ENCODE results near the gene FEM1A. TPM values are rescaled to one million over a fixed set of nuclear protein-coding genes. Genes with fewer than 3 reads are reported as not detected.
A peak's percentile ranks its signal among the peaks of the same experiment; 100 is the strongest.
"Not testable (repeated sequence)": the region's sequence is repeated elsewhere in the genome, so short reads cannot be mapped to it uniquely, and the experiment has no call there.

Gene FEM1A
- total RNA-seq, 5 donors from 2014 or later (not counting 1 experiment from before 2014, with no cell fraction given): 9.7 to 17.7 (median 16.1) TPM

DNA sequence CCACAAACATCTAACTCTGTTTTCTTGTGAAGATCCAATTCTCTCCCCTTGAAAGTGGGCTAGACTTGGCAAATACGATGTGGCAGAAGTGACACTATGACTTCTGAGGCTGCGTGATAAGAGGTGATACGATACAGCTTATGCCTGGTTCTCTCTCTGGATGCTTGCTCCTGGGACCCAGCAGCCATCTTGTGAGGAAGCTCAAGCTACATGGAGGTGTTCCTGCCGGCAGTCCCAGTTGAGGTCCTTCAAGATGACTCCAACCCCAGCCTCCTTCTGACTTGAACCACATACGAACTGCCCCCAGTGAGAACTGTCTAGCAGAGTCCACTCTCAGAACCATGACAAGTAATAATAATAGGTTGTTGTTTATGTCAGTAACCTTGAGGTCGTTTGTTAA lies 10.7 kb upstream of the FEM1A start:
- H3K27me3 ChIP-seq (replicated peaks in 1 of 2; ENCODE audit: control insufficient read depth in 2 of 2, extremely low read depth in 1 of 2, insufficient read depth in 2 of 2, low read length in 1 of 2): peaks cover 3 to 41% of the 10 kb centered on the region in 2 experiments
- POLR2A ChIA-PET: no interaction called here
- H3K4me1 ChIP-seq (ENCODE audit: control insufficient read depth in 1 of 2, extremely low read depth in 1 of 2, insufficient read depth in 2 of 2, low read length in 2 of 2): no peaks in the 10 kb centered on the region
- H3K9me3 Mint-ChIP-seq: peaks cover 0 to 3% (median 0%) of the 10 kb centered on the region in 3 donors
- no peak overlapping the region for H3K4me3 ChIP-seq (ENCODE audit: control insufficient read depth in 1 of 2, extremely low read depth in 1 of 2, low read length in 1 of 2)
- no peaks in the 10 kb centered on the region for H3K4me1 Mint-ChIP-seq
- ATAC-seq (replicated peaks in 1 of 4): no peak
- H3K4me3 Mint-ChIP-seq: no peak overlapping the region
- no peaks in the 10 kb centered on the region for H3K9me3 ChIP-seq
- WGBS (ENCODE audit: insufficient coverage): 100% methylated on average over 2 of the region's 6 CpGs
- H3K36me3 Mint-ChIP-seq: peaks cover 4% of the 10 kb centered on the region
- H3K27ac Mint-ChIP-seq: no peak overlapping the region
- no peaks in the 10 kb centered on the region for H3K36me3 ChIP-seq (ENCODE audit: control insufficient read depth in 2 of 2, extremely low read depth in 1 of 2, insufficient read depth in 1 of 2, low read length in 1 of 2)
- peaks cover 5 to 31% of the 10 kb centered on the region in 2 donors for H3K27me3 Mint-ChIP-seq
- CTCF ChIA-PET: no interaction called here
- DNase-seq: no peak
- no peak overlapping the region for H3K27ac ChIP-seq (ENCODE audit: low read length)

DNA sequence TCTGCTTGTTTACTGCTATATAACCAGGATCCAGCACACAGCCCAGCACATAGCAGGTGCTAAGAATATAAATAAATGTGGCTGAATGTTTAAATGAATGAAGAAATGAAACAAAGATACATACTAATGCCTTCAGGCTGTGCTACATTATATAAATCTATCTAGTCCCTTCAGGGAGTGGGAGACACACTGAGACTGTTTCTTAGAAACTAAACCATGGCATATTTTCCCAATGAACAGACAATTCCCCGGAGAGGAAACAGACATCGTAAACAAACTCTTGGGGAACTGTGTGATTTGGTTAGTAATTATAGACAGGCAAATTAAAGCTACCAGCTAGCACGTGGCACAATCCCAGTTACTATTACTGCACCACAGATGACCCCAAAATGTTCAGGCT lies 9.7 kb upstream of the FEM1A start:
- Mint-ChIP-seq H3K36me3 (peaks cover 3% of the 10 kb centered on the region), H3K4me3 (no peak overlapping the region), H3K4me1 (no peaks in the 10 kb centered on the region), H3K27ac (no peak overlapping the region), H3K27me3 (peaks cover 5 to 27% of the 10 kb centered on the region in 2 donors), H3K9me3 (peaks cover 0 to 3% (median 0%) of the 10 kb centered on the region in 3 donors)
- H3K9me3 ChIP-seq: no peaks in the 10 kb centered on the region
- no peaks in the 10 kb centered on the region for H3K4me1 ChIP-seq (ENCODE audit: control insufficient read depth in 1 of 2, extremely low read depth in 1 of 2, insufficient read depth in 2 of 2, low read length in 2 of 2)
- peaks cover 3 to 34% of the 10 kb centered on the region in 2 experiments for H3K27me3 ChIP-seq (replicated peaks in 1 of 2; ENCODE audit: control insufficient read depth in 2 of 2, extremely low read depth in 1 of 2, insufficient read depth in 2 of 2, low read length in 1 of 2)
- no peak overlapping the region for H3K27ac ChIP-seq (ENCODE audit: low read length)
- ATAC-seq (replicated peaks in 1 of 4): no peak
- no peaks in the 10 kb centered on the region for H3K36me3 ChIP-seq (ENCODE audit: control insufficient read depth in 2 of 2, extremely low read depth in 1 of 2, insufficient read depth in 1 of 2, low read length in 1 of 2)
- no peak for DNase-seq
- POLR2A ChIA-PET: no interaction called here
- CTCF ChIA-PET: interaction anchor here in 1 of 2 donors (0.6 to 1.2 kb wide), 3 partner anchors 8 to 1343 kb away, joined by 3 to 5 read pairs (median 4); partner anchors contain the start of gene FEM1A
- no CpG with 5 or more reads among the region's 3 CpGs for WGBS (ENCODE audit: insufficient coverage)
- no peak overlapping the region for H3K4me3 ChIP-seq (ENCODE audit: control insufficient read depth in 1 of 2, extremely low read depth in 1 of 2, low read length in 1 of 2)

DNA sequence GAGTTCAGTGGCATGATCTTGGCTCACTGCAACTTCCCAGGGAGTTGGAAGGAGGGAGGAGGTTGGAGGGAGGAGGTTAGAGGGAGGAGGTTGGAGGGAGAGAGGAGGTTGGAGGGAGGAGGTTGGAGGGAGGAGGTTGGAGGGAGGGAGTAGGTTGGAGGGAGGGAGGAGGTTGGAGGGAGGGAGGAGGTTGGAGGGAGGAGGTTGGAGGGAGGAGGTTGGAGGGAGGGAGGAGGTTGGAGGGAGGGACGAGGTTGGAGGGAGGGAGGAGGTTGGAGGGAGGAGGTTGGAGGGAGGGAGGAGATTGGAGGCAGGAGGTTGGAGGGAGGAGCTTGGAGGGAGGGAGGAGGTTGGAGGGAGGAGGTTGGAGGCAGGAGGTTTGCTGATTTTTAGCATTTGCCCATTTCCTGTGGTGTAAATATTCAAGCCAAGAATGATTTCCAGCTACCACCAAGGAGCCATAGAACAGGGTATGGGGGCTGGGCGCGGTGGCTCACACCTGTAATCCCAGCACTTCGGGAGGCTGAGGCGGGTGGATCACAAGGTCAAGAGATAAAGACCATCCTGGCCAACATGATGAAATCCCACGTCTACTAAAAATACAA lies 5.0 kb upstream of the FEM1A start:
- H3K36me3 ChIP-seq (ENCODE audit: control insufficient read depth in 2 of 2, extremely low read depth in 1 of 2, insufficient read depth in 1 of 2, low read length in 1 of 2); CTCF ChIA-PET; DNase-seq; H3K27ac Mint-ChIP-seq; H3K4me3 Mint-ChIP-seq; H3K4me1 Mint-ChIP-seq; H3K4me3 ChIP-seq (ENCODE audit: control insufficient read depth in 1 of 2, extremely low read depth in 1 of 2, low read length in 1 of 2); H3K4me1 ChIP-seq (ENCODE audit: control insufficient read depth in 1 of 2, extremely low read depth in 1 of 2, insufficient read depth in 2 of 2, low read length in 2 of 2); POLR2A ChIA-PET; H3K9me3 Mint-ChIP-seq; H3K27ac ChIP-seq (ENCODE audit: low read length); ATAC-seq (replicated peaks in 1 of 4); H3K9me3 ChIP-seq; H3K36me3 Mint-ChIP-seq: not testable (repeated sequence)
- peaks cover 3 to 14% of the 10 kb centered on the region in 2 donors for H3K27me3 Mint-ChIP-seq
- WGBS (ENCODE audit: insufficient coverage): 86% methylated on average over 3 of the region's 6 CpGs
- H3K27me3 ChIP-seq (replicated peaks in 1 of 2; ENCODE audit: control insufficient read depth in 2 of 2, extremely low read depth in 1 of 2, insufficient read depth in 2 of 2, low read length in 1 of 2): peaks cover 3 to 21% of the 10 kb centered on the region in 2 experiments

DNA sequence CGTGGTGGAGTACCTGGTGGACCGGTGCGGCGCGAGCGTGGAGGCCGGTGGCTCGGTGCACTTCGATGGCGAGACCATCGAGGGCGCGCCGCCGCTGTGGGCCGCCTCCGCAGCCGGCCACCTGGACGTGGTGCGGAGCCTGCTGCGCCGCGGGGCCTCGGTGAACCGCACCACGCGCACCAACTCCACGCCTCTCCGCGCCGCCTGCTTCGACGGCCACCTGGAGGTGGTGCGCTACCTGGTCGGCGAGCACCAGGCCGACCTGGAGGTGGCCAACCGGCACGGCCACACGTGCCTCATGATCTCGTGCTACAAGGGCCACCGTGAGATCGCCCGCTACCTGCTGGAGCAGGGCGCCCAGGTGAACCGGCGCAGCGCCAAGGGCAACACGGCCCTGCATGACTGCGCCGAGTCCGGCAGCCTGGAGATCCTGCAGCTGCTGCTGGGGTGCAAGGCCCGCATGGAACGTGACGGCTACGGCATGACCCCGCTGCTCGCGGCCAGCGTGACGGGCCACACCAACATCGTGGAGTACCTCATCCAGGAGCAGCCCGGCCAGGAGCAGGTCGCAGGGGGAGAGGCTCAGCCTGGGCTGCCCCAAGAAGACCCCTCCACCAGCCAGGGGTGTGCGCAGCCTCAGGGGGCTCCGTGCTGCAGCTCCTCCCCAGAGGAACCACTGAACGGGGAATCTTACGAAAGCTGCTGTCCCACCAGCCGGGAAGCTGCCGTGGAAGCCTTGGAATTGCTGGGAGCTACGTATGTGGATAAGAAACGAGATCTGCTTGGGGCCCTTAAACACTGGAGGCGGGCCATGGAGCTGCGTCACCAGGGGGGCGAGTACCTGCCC lies 708 bp downstream of the FEM1A start:
- WGBS (ENCODE audit: insufficient coverage): 14% methylated on average over 74 of the region's 75 CpGs
- CTCF ChIA-PET: interaction anchor here in 1 of 2 donors (1.3 to 2.3 kb wide), 7 partner anchors 17 to 390 kb away, joined by 5 to 22 read pairs (median 8); partner anchors contain the start of gene CHAF1A
- Mint-ChIP-seq H3K27ac (peak overlapping the region; percentile 76 to 87), H3K36me3 (peaks cover 21% of the 10 kb centered on the region), H3K4me3 (peak overlapping the region; percentile 77 to 85 (median 77)), H3K4me1 (peaks cover 26 to 45% (median 44%) of the 10 kb centered on the region in 3 donors)
- H3K9me3 ChIP-seq; H3K9me3 Mint-ChIP-seq; H3K27me3 Mint-ChIP-seq; H3K27me3 ChIP-seq (replicated peaks in 1 of 2; ENCODE audit: control insufficient read depth in 2 of 2, extremely low read depth in 1 of 2, insufficient read depth in 2 of 2, low read length in 1 of 2); ATAC-seq (replicated peaks in 1 of 4): not testable (repeated sequence)
- POLR2A ChIA-PET: interaction anchor here in 1 of 2 donors (0.5 to 0.6 kb wide), 2 partner anchors 55 to 64 kb away, joined by 3 to 6 read pairs; no protein-coding TSS in a partner anchor
- Histone ChIP-seq H3K4me3 (ENCODE audit: control insufficient read depth in 1 of 2, extremely low read depth in 1 of 2, low read length in 1 of 2) (peak overlapping the region; percentile 71 to 84), H3K36me3 (ENCODE audit: control insufficient read depth in 2 of 2, extremely low read depth in 1 of 2, insufficient read depth in 1 of 2, low read length in 1 of 2) (peaks cover 10 to 41% of the 10 kb centered on the region in 2 donors), H3K4me1 (ENCODE audit: control insufficient read depth in 1 of 2, extremely low read depth in 1 of 2, insufficient read depth in 2 of 2, low read length in 2 of 2) (peaks cover 3 to 44% of the 10 kb centered on the region in 2 experiments), H3K27ac (ENCODE audit: low read length) (peak overlapping the region; percentile 64)
- DNase-seq: peak in 1 of 35 experiments; percentile 20

DNA sequence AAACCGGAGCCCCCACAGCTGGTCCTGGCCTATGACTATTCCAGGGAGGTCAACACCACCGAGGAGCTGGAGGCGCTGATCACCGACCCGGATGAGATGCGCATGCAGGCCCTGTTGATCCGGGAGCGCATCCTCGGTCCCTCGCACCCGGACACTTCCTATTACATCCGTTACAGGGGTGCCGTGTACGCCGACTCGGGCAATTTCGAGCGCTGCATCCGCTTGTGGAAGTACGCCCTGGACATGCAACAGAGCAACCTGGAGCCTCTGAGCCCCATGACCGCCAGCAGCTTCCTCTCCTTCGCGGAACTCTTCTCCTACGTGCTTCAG lies 1.3 kb downstream of the FEM1A start:
- H3K27ac ChIP-seq (ENCODE audit: low read length); H3K27ac Mint-ChIP-seq; ATAC-seq (replicated peaks in 1 of 4); DNase-seq; H3K9me3 ChIP-seq; CTCF ChIA-PET; H3K9me3 Mint-ChIP-seq; H3K27me3 ChIP-seq (replicated peaks in 1 of 2; ENCODE audit: control insufficient read depth in 2 of 2, extremely low read depth in 1 of 2, insufficient read depth in 2 of 2, low read length in 1 of 2); H3K27me3 Mint-ChIP-seq: not testable (repeated sequence)
- POLR2A ChIA-PET: interaction anchor here in 1 of 2 donors (0.5 kb wide), 1 partner anchor 56 kb away, joined by 3 read pairs; no protein-coding TSS in a partner anchor
- H3K4me3 ChIP-seq (ENCODE audit: control insufficient read depth in 1 of 2, extremely low read depth in 1 of 2, low read length in 1 of 2): peak overlapping the region in 1 of 2 donors; percentile 84
- WGBS (ENCODE audit: insufficient coverage): 93% methylated on average over 24 of the region's 24 CpGs
- H3K4me1 ChIP-seq (ENCODE audit: control insufficient read depth in 1 of 2, extremely low read depth in 1 of 2, insufficient read depth in 2 of 2, low read length in 2 of 2): peaks cover 3 to 44% of the 10 kb centered on the region in 2 experiments
- peaks cover 10 to 47% of the 10 kb centered on the region in 2 donors for H3K36me3 ChIP-seq (ENCODE audit: control insufficient read depth in 2 of 2, extremely low read depth in 1 of 2, insufficient read depth in 1 of 2, low read length in 1 of 2)
- Mint-ChIP-seq H3K4me1 (peaks cover 26 to 45% (median 44%) of the 10 kb centered on the region in 3 donors), H3K4me3 (peak overlapping the region; percentile 70 to 85 (median 77)), H3K36me3 (peaks cover 21% of the 10 kb centered on the region)

DNA sequence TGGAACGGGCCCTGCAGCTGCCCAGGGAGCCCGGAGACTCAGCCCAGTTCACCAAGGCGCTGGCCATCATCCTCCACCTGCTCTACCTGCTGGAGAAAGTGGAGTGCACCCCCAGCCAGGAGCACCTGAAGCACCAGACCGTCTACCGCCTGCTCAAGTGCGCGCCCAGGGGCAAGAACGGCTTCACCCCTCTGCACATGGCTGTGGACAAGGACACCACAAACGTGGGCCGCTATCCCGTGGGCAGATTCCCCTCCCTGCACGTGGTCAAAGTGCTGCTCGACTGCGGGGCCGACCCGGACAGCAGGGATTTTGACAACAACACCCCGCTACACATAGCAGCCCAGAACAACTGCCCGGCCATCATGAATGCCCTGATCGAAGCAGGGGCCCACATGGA lies 1.7 kb downstream of the FEM1A start:
- Mint-ChIP-seq H3K4me1 (peaks cover 26 to 45% (median 44%) of the 10 kb centered on the region in 3 donors), H3K4me3 (peak overlapping the region; percentile 70 to 85 (median 77)), H3K36me3 (peaks cover 21% of the 10 kb centered on the region)
- Histone ChIP-seq H3K36me3 (ENCODE audit: control insufficient read depth in 2 of 2, extremely low read depth in 1 of 2, insufficient read depth in 1 of 2, low read length in 1 of 2) (peaks cover 10 to 47% of the 10 kb centered on the region in 2 donors), H3K4me1 (ENCODE audit: control insufficient read depth in 1 of 2, extremely low read depth in 1 of 2, insufficient read depth in 2 of 2, low read length in 2 of 2) (peaks cover 3 to 44% of the 10 kb centered on the region in 2 experiments)
- ATAC-seq (replicated peaks in 1 of 4); H3K9me3 Mint-ChIP-seq; H3K27me3 Mint-ChIP-seq; POLR2A ChIA-PET; H3K27me3 ChIP-seq (replicated peaks in 1 of 2; ENCODE audit: control insufficient read depth in 2 of 2, extremely low read depth in 1 of 2, insufficient read depth in 2 of 2, low read length in 1 of 2); H3K27ac ChIP-seq (ENCODE audit: low read length); H3K4me3 ChIP-seq (ENCODE audit: control insufficient read depth in 1 of 2, extremely low read depth in 1 of 2, low read length in 1 of 2); H3K27ac Mint-ChIP-seq; H3K9me3 ChIP-seq; DNase-seq; CTCF ChIA-PET: not testable (repeated sequence)
- WGBS (ENCODE audit: insufficient coverage): 92% methylated on average over 11 of the region's 19 CpGs

Measured in T-cell (primary cell).